Muscle layer of colon (tissue), 2 donors: Measurements from ENCODE around the gene LDLRAD3.
"Not testable (repeated sequence)": the region's sequence is repeated elsewhere in the genome, so short reads cannot be mapped to it uniquely, and the experiment has no call there.

ENCODE experiments used
- H3K27ac ChIP-seq: one replicate; pipeline ENCODE4 v1.7.0; 2013; ENCODE audit warnings: low read depth, mild to moderate bottlenecking, low read length, moderate library complexity
- H3K27me3 ChIP-seq, 2 donors: one replicate each; pipeline ENCODE4 v1.7.0; 2013; ENCODE audit warnings: low read length in 2 of 2, mild to moderate bottlenecking in 2 of 2; ENCODE audit not compliant: insufficient read depth in 2 of 2, control insufficient read depth in 1 of 2
- H3K36me3 ChIP-seq: one replicate; pipeline ENCODE4 v1.7.0; 2013; ENCODE audit warnings: mild to moderate bottlenecking, low read length; ENCODE audit not compliant: insufficient read depth
- H3K4me1 ChIP-seq: one replicate; pipeline ENCODE4 v1.7.0; 2013; ENCODE audit warnings: mild to moderate bottlenecking, low read length; ENCODE audit not compliant: insufficient read depth
- H3K4me3 ChIP-seq, 2 donors: one replicate each; pipeline ENCODE4 v1.7.0; 2013; ENCODE audit warnings: low read length in 2 of 2, low read depth in 1 of 2, mild to moderate bottlenecking in 1 of 2, moderate library complexity in 1 of 2
- H3K9ac ChIP-seq: one replicate; pipeline ENCODE4 v1.7.0; 2013; ENCODE audit warnings: low read length
- H3K9me3 ChIP-seq: one replicate; pipeline ENCODE4 v1.7.0; 2013; ENCODE audit warnings: mild to moderate bottlenecking, low read length
- donor health status: abdominal sarcoma.
- donor health status: Adenocarcinoma of cecum.

The LDLRAD3 gene

GRCh38 chr11:36037031-36037430 is 93.2 kb downstream of the LDLRAD3 start:
- Histone ChIP-seq H3K9me3 (no peaks in the 10 kb centered on the region), H3K4me1 (no peaks in the 10 kb centered on the region), H3K27me3 (no peaks in the 10 kb centered on the region), H3K4me3 (no peak overlapping the region), H3K27ac (no peak overlapping the region), H3K9ac (no peak overlapping the region), H3K36me3 (no peaks in the 10 kb centered on the region)

- no peak overlapping the region for H3K9ac ChIP-seq
- no peak overlapping the region for H3K27ac ChIP-seq
- H3K27me3 ChIP-seq = no peaks in the 10 kb centered on the region
Observed at GRCh38 chr11:36038541-36038940, 94.7 kb downstream of the LDLRAD3 start.

DNA sequence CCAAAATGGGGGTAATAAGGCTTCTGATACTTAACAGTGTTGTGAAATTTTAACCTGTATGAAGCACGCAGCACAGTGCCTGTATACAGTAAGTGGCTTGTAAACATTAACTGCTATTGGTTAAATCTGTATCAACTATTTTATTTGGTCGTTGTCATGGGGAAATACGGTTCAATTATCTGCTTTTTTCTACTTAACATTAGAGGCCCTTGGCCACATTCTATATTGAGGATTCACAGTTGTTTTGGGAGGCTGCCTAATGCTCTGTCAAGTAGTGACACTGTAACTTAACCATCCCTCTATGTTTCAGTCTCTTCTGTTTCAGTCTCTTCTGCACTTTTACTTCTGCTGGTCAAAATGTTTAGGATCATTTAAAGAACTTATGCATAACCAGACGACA is 95.6 kb downstream of the LDLRAD3 start:
- no peaks in the 10 kb centered on the region for H3K9me3 ChIP-seq
- H3K27me3 ChIP-seq = no peaks in the 10 kb centered on the region
- H3K4me3 ChIP-seq = no peak overlapping the region
- H3K9ac ChIP-seq = no peak overlapping the region
- no peak overlapping the region for H3K27ac ChIP-seq
- no peaks in the 10 kb centered on the region for H3K36me3 ChIP-seq
- no peaks in the 10 kb centered on the region for H3K4me1 ChIP-seq

More at GRCh38 chr11:36038541-36038940, 94.7 kb downstream of the LDLRAD3 start:
- Histone ChIP-seq H3K4me1 (no peaks in the 10 kb centered on the region), H3K9me3 (no peaks in the 10 kb centered on the region), H3K36me3 (no peaks in the 10 kb centered on the region), H3K4me3 (no peak overlapping the region)

GRCh38 chr11:36041988-36042611 is 98.2 kb downstream of the LDLRAD3 start:
- no peak overlapping the region for H3K4me3 ChIP-seq
- no peaks in the 10 kb centered on the region for H3K4me1 ChIP-seq
- no peaks in the 10 kb centered on the region for H3K27me3 ChIP-seq
- no peaks in the 10 kb centered on the region for H3K36me3 ChIP-seq
- no peak overlapping the region for H3K27ac ChIP-seq
- H3K9me3 ChIP-seq = no peaks in the 10 kb centered on the region
- H3K9ac ChIP-seq = no peak overlapping the region

GRCh38 chr11:36044636-36045035 is 100.8 kb downstream of the LDLRAD3 start:
- no peak overlapping the region for H3K9ac ChIP-seq

GRCh38 chr11:36045945-36046344 is 102.1 kb downstream of the LDLRAD3 start:
- H3K27ac ChIP-seq, H3K9me3 ChIP-seq, H3K27me3 ChIP-seq, H3K9ac ChIP-seq, H3K4me1 ChIP-seq, H3K36me3 ChIP-seq, H3K4me3 ChIP-seq: not testable (repeated sequence)

More at GRCh38 chr11:36044636-36045035, 100.8 kb downstream of the LDLRAD3 start:
- Histone ChIP-seq H3K9me3 (no peaks in the 10 kb centered on the region), H3K27ac (no peak overlapping the region), H3K4me3 (no peak overlapping the region), H3K27me3 (no peaks in the 10 kb centered on the region), H3K4me1 (no peaks in the 10 kb centered on the region), H3K36me3 (no peaks in the 10 kb centered on the region)

DNA sequence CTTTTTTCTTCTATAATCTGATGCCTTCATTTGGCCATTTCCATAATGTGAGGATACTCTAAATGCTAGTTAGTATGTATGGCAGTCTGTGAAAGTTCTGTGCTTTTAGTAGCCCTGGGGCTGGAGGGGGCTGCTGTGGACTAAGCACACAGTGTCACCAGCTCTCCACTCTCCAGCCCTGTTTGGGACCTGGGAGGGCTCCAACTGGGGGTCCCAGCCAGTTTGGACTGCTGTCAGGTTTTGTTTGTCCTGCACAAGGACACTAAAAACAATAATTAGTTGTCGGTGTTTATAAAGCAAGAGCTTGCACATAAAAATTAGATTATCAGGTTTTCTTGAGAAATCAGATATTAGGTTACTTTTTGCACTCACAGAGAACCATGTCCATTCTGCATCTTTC is 103.1 kb downstream of the LDLRAD3 start:
- H3K27me3 ChIP-seq = no peaks in the 10 kb centered on the region
- no peaks in the 10 kb centered on the region for H3K36me3 ChIP-seq
- no peak overlapping the region for H3K4me3 ChIP-seq
- H3K27ac ChIP-seq = no peak overlapping the region
- no peak overlapping the region for H3K9ac ChIP-seq
- no peaks in the 10 kb centered on the region for H3K4me1 ChIP-seq
- H3K9me3 ChIP-seq = no peaks in the 10 kb centered on the region

DNA sequence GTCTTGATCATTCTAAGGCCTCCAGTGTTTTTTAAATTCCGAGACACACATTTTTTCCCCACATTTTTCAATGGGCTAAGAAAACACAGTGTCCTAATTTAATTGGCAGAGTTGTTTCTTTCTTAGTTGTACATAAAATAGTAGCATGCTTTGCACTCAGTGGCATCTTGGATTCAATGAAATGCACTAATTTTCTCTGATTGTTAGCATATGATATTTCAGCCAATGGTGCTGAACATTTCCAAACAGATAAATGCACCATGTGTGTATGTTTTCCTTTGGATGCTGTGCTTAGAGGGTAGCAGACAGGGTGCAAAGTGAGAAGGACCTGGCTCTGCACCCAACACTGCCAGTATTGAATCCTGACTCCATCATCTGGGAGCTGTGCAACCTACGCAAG is 103.5 kb downstream of the LDLRAD3 start:
- no peaks in the 10 kb centered on the region for H3K36me3 ChIP-seq
- no peak overlapping the region for H3K4me3 ChIP-seq
- no peak overlapping the region for H3K27ac ChIP-seq
- H3K4me1 ChIP-seq = no peaks in the 10 kb centered on the region
- no peaks in the 10 kb centered on the region for H3K27me3 ChIP-seq
- H3K9me3 ChIP-seq = no peaks in the 10 kb centered on the region
- H3K9ac ChIP-seq = no peak overlapping the region

- no peaks in the 10 kb centered on the region for H3K9me3 ChIP-seq
- no peaks in the 10 kb centered on the region for H3K4me1 ChIP-seq
- H3K4me3 ChIP-seq = no peak overlapping the region
- no peaks in the 10 kb centered on the region for H3K27me3 ChIP-seq
- no peak overlapping the region for H3K27ac ChIP-seq
- no peak overlapping the region for H3K9ac ChIP-seq
- H3K36me3 ChIP-seq = no peaks in the 10 kb centered on the region
Observed at GRCh38 chr11:36048496-36049247, 104.8 kb downstream of the LDLRAD3 start.

GRCh38 chr11:36051235-36052144 is 107.6 kb downstream of the LDLRAD3 start:
- H3K4me1 ChIP-seq = no peaks in the 10 kb centered on the region
- H3K36me3 ChIP-seq = no peaks in the 10 kb centered on the region
- H3K27me3 ChIP-seq = no peaks in the 10 kb centered on the region
- no peak overlapping the region for H3K9ac ChIP-seq
- no peak overlapping the region for H3K4me3 ChIP-seq
- no peaks in the 10 kb centered on the region for H3K9me3 ChIP-seq
- no peak overlapping the region for H3K27ac ChIP-seq

- H3K27ac ChIP-seq = no peak overlapping the region
Observed at GRCh38 chr11:36053281-36053680, 109.4 kb downstream of the LDLRAD3 start.

More at GRCh38 chr11:36053281-36053680, 109.4 kb downstream of the LDLRAD3 start:
- H3K9ac ChIP-seq = no peak overlapping the region
- H3K36me3 ChIP-seq = no peaks in the 10 kb centered on the region
- H3K4me1 ChIP-seq = no peaks in the 10 kb centered on the region
- H3K4me3 ChIP-seq = no peak overlapping the region
- H3K9me3 ChIP-seq = no peaks in the 10 kb centered on the region
- H3K27me3 ChIP-seq = no peaks in the 10 kb centered on the region
